Neural crest cell (in vitro differentiated cells): Measurements from ENCODE around the gene FASTKD1. TPM values are rescaled to one million over a fixed set of nuclear protein-coding genes. Genes with fewer than 3 reads are reported as not detected.

ENCODE experiments used
- DNase-seq: peaks from one replicate; pipeline ENCODE4 v3.0.0; 2021; ENCODE audit warnings: low read depth, mixed read lengths, low spot score
- H3K27ac Mint-ChIP-seq: one replicate; pipeline ENCODE4 v1.8.0; 2021; ENCODE audit warnings: mild to moderate bottlenecking, mixed read lengths; ENCODE audit not compliant: unreplicated experiment
- H3K27me3 Mint-ChIP-seq: 2 replicates; pipeline ENCODE4 v1.8.0; 2021; ENCODE audit warnings: low read depth, mild to moderate bottlenecking, mixed read lengths
- H3K36me3 Mint-ChIP-seq: 2 replicates; pipeline ENCODE4 v1.8.0; 2021; ENCODE audit warnings: low read depth, mild to moderate bottlenecking, mixed read lengths
- H3K4me1 Mint-ChIP-seq: 2 replicates; pipeline ENCODE4 v1.8.0; 2021; ENCODE audit warnings: mixed read lengths
- H3K4me3 Mint-ChIP-seq: one replicate; pipeline ENCODE4 v1.8.0; 2021; ENCODE audit warnings: mild to moderate bottlenecking, mixed read lengths
- H3K9me3 Mint-ChIP-seq: 2 replicates; pipeline ENCODE4 v1.8.0; 2021; ENCODE audit warnings: mixed read lengths
- total RNA-seq: library from RNA; stranded (reverse); gene quantifications from 2 replicates; pipeline ENCODE4 v1.2.1, GENCODE V29; 2021
- TF ChIP-seq, protein P1 (sequence below): fragments of 200-600 bp; sonication (generic); conservative IDR thresholded peaks from 2 replicates; pipeline ENCODE4 v1.5.0; 2021; ENCODE audit warnings: antibody characterized with exemption, mild to moderate bottlenecking

FASTKD1 gene
- total RNA-seq, 1 donor from 2014 or later, result 32.9 TPM

DNA sequence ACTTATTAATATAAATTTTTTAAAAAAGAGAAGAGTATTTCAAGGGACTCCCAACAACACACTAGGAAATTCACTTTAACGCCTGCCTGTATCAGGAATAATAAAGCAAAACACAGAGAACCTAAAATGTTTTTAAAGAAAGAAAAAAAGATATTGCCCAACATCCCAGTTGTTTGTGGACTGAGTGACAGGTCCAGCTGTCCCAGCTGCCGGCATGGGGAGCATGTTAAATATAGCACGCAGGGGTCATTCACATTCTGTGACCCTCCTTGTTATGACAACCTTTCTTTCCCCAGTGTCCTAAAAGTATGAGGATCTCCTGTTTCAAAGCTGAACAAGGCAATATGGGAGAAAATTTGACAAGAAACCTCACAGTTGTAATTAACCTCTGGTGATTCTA, 59.7 kb downstream of the FASTKD1 start:
- TF ChIP-seq, protein P1, sequence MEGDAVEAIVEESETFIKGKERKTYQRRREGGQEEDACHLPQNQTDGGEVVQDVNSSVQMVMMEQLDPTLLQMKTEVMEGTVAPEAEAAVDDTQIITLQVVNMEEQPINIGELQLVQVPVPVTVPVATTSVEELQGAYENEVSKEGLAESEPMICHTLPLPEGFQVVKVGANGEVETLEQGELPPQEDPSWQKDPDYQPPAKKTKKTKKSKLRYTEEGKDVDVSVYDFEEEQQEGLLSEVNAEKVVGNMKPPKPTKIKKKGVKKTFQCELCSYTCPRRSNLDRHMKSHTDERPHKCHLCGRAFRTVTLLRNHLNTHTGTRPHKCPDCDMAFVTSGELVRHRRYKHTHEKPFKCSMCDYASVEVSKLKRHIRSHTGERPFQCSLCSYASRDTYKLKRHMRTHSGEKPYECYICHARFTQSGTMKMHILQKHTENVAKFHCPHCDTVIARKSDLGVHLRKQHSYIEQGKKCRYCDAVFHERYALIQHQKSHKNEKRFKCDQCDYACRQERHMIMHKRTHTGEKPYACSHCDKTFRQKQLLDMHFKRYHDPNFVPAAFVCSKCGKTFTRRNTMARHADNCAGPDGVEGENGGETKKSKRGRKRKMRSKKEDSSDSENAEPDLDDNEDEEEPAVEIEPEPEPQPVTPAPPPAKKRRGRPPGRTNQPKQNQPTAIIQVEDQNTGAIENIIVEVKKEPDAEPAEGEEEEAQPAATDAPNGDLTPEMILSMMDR, result no peak
- no peak for DNase-seq
- Mint-ChIP-seq H3K9me3 (no peaks in the 10 kb centered on the region), H3K27me3 (no peaks in the 10 kb centered on the region), H3K36me3 (no peaks in the 10 kb centered on the region), H3K4me1 (peaks cover 15% of the 10 kb centered on the region), H3K27ac (no peak overlapping the region), H3K4me3 (no peak overlapping the region)

DNA sequence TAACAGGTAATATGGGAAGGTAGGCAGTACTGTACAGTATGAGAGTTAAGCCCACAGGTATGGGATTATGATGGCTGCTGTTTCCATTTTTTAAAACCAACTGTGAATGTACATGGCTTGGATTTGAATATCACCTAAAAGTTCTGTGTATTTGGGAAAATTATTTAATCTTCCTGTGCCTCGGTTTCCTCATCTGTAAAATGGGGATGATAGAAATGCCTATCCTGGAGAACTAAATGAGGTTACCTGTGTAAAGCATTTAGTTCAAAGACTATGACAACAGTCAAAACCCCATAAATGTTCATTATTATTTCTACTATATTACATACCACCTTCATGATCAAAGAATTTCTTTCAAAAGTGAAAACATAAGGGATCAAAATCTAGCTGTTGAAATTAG, 60.6 kb downstream of the FASTKD1 start:
- Mint-ChIP-seq H3K27ac (no peak overlapping the region), H3K4me3 (no peak overlapping the region), H3K36me3 (no peaks in the 10 kb centered on the region), H3K9me3 (no peaks in the 10 kb centered on the region), H3K27me3 (no peaks in the 10 kb centered on the region), H3K4me1 (peaks cover 16% of the 10 kb centered on the region)
- no peak for DNase-seq
- TF ChIP-seq, protein P1, result no peak

DNA sequence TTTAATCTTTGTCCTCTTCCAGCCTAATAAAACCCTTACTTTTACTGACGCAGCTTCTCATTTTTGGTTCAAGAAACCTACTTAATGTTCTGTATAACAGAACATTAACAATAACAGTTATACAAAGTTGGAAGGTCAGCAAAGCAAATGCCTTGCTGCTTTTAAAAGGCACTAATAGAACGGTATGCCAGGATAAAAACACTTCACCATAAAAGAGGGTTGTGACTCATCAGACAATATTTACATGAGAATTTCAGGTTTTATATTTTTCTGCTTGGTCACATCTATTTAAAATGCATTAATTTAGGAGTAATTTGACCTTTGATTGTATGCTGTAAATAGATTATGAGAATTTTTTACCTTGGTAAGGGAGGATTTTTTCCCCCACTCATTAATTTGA, 61.1 kb downstream of the FASTKD1 start:
- H3K36me3 Mint-ChIP-seq, result no peaks in the 10 kb centered on the region
- no peak overlapping the region for H3K4me3 Mint-ChIP-seq
- no peaks in the 10 kb centered on the region for H3K9me3 Mint-ChIP-seq
- H3K4me1 Mint-ChIP-seq, result peaks cover 20% of the 10 kb centered on the region
- TF ChIP-seq, protein P1, result no peak
- DNase-seq, result no peak
- no peak overlapping the region for H3K27ac Mint-ChIP-seq
- H3K27me3 Mint-ChIP-seq, result no peaks in the 10 kb centered on the region

DNA sequence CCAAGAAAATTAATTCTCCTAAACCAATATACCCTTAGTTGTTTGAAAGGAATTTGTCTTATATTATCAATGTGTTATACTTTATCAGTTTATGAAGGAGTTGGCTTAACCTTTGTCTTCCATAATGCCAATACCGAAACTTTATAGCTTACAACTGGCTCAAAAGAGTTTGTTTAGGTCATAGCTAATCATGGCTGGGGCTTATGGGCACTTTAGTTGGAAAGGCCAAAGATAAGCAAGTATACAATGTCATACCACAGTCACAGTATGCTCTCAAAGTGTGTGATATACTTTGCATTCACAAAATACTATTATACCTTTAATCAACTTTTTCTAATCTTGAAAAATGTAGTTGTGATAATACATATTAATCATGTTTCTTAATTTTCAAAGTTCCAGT, 61.8 kb downstream of the FASTKD1 start:
- H3K27ac Mint-ChIP-seq, result no peak overlapping the region
- no peaks in the 10 kb centered on the region for H3K27me3 Mint-ChIP-seq
- no peaks in the 10 kb centered on the region for H3K9me3 Mint-ChIP-seq
- DNase-seq, result no peak
- no peak overlapping the region for H3K4me3 Mint-ChIP-seq
- H3K4me1 Mint-ChIP-seq, result peaks cover 20% of the 10 kb centered on the region
- TF ChIP-seq, protein P1, result no peak
- H3K36me3 Mint-ChIP-seq, result peaks cover 5% of the 10 kb centered on the region

DNA sequence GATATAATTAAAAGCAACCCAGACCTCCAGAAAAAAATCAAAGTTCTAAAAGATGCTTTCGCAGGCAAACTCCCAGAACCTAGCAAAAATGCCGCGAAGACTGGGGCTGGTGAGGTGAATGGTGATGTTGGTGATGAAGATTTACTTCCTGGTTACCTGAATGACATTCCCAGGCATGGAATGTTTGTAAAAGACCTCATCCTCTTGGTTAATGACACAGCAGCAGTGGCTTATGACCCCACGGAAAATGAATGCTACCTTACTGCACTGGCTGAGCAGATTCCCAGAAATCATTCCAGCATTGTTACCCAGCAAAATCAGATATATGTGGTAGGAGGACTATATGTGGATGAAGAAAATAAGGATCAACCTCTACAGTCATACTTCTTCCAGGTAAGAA, 63.2 kb downstream of the FASTKD1 start:
- Mint-ChIP-seq H3K4me3 (no peak overlapping the region), H3K4me1 (peaks cover 20% of the 10 kb centered on the region), H3K27ac (no peak overlapping the region), H3K27me3 (no peaks in the 10 kb centered on the region), H3K9me3 (no peaks in the 10 kb centered on the region), H3K36me3 (peaks cover 5% of the 10 kb centered on the region)
- DNase-seq, result no peak
- TF ChIP-seq, protein P1, result no peak

DNA sequence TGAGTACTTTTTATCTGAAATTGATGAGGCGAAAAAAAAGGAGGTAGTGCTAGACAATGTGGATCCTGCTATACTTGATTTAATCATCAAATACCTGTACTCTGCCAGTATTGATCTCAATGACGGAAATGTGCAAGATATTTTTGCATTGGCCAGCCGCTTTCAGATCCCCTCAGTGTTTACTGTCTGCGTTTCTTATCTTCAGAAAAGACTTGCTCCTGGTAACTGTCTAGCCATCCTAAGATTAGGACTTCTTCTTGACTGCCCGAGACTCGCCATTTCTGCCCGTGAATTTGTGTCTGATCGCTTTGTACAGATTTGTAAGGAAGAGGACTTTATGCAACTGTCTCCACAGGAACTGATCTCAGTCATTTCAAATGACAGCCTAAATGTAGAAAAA, 63.7 kb downstream of the FASTKD1 start:
- Mint-ChIP-seq H3K27ac (no peak overlapping the region), H3K9me3 (no peaks in the 10 kb centered on the region)
- TF ChIP-seq, protein P1, result no peak

More for the DNA sequence above, 63.7 kb downstream of the FASTKD1 start:
- Mint-ChIP-seq H3K4me3 (no peak overlapping the region), H3K27me3 (no peaks in the 10 kb centered on the region), H3K36me3 (peaks cover 9% of the 10 kb centered on the region), H3K4me1 (peaks cover 20% of the 10 kb centered on the region)
- DNase-seq, result no peak
